WTC11 (cell line): ENCODE measurements around the gene MOB3B. TPM values are rescaled to one million over a fixed set of nuclear protein-coding genes. Genes with fewer than 3 reads are reported as not detected.

Source experiments
- ATAC-seq: fragments of 200-7000 bp; cut with Tn5 transposase; 2 replicates; pipeline ENCODE4 v1.10.0; 2021; ENCODE audit warnings: mild to moderate bottlenecking, moderate library complexity
- CTCF ChIA-PET: fragments of 300-600 bp; sonication (Branson Sonifier 250); formaldehyde crosslinking; loops from one replicate; lab custom pipeline; 2021; ENCODE audit warnings: antibody characterized with exemption; lab: Charles Lee
- POLR2A ChIA-PET: fragments of 350-600 bp; sonication (Branson Sonifier 250); formaldehyde crosslinking; loops from one replicate; lab custom pipeline; 2021; ENCODE audit warnings: antibody characterized with exemption; lab: Charles Lee
- DNase-seq: peaks from one replicate; pipeline ENCODE4 v3.0.0; 2021; ENCODE audit warnings: low spot score
- H3K27ac Mint-ChIP-seq: 2 replicates; pipeline ENCODE4 v1.8.0; 2021; ENCODE audit warnings: mixed read lengths
- H3K27me3 Mint-ChIP-seq: 2 replicates; pipeline ENCODE4 v1.8.0; 2021; ENCODE audit warnings: low read depth, mild to moderate bottlenecking, moderate library complexity, mixed read lengths
- H3K36me3 Mint-ChIP-seq: 2 replicates; pipeline ENCODE4 v1.8.0; 2021; ENCODE audit warnings: mixed read lengths
- H3K4me1 Mint-ChIP-seq: 2 replicates; pipeline ENCODE4 v1.8.0; 2022; ENCODE audit warnings: mixed read lengths
- H3K4me3 Mint-ChIP-seq: 2 replicates; pipeline ENCODE4 v1.8.0; 2021; ENCODE audit warnings: mild to moderate bottlenecking, moderate library complexity, mixed read lengths
- H3K9me3 Mint-ChIP-seq: 2 replicates; pipeline ENCODE4 v1.8.0; 2021; ENCODE audit warnings: mixed read lengths
- CREB1 ChIP-seq: sonication (generic); formaldehyde crosslinking; IDR thresholded peaks from 2 replicates; pipeline ENCODE4 v1.8.0; 2023; ENCODE audit warnings: mild to moderate bottlenecking, missing genetic modification reagents
- CREM ChIP-seq: sonication (generic); formaldehyde crosslinking; IDR thresholded peaks from 2 replicates; pipeline ENCODE4 v1.8.1; 2022; ENCODE audit warnings: mild to moderate bottlenecking, missing genetic modification reagents, moderate library complexity
- ELF4 ChIP-seq: sonication (generic); formaldehyde crosslinking; IDR thresholded peaks from 2 replicates; pipeline ENCODE4 v1.8.1; 2022; ENCODE audit warnings: low read depth, mild to moderate bottlenecking, moderate library complexity, missing genetic modification reagents
- FOXJ3 ChIP-seq: sonication (generic); formaldehyde crosslinking; IDR thresholded peaks from 2 replicates; pipeline ENCODE4 v1.9.0; 2021; ENCODE audit warnings: missing genetic modification reagents, mild to moderate bottlenecking, borderline replicate concordance
- FOXK1 ChIP-seq: sonication (generic); formaldehyde crosslinking; IDR thresholded peaks from 2 replicates; pipeline ENCODE4 v1.8.0; 2022; ENCODE audit warnings: mild to moderate bottlenecking, moderate library complexity, missing genetic modification reagents
- GABPB1 ChIP-seq: sonication (generic); formaldehyde crosslinking; IDR thresholded peaks from 2 replicates; pipeline ENCODE4 v1.8.1; 2023; ENCODE audit warnings: mild to moderate bottlenecking, missing genetic modification reagents
- HMGA2 ChIP-seq: fragments of 250-450 bp; sonication (Bioruptor Pico); IDR thresholded peaks from 2 replicates; pipeline ENCODE4 v1.4.0; 2021; ENCODE audit warnings: mild to moderate bottlenecking, moderate library complexity
- JAZF1 ChIP-seq: fragments of 250-450 bp; sonication (Bioruptor Pico); IDR thresholded peaks from 2 replicates; pipeline ENCODE4 v1.9.0; 2021; ENCODE audit warnings: moderate library complexity, mild to moderate bottlenecking, inconsistent platforms
- NR1H2 ChIP-seq: sonication (generic); formaldehyde crosslinking; IDR thresholded peaks from 2 replicates; pipeline ENCODE4 v1.9.0; 2021; ENCODE audit warnings: mild to moderate bottlenecking, moderate library complexity, missing genetic modification reagents
- TP53 ChIP-seq: sonication (generic); formaldehyde crosslinking; IDR thresholded peaks from 2 replicates; pipeline ENCODE4 v1.8.1; 2023; ENCODE audit warnings: mild to moderate bottlenecking, missing genetic modification reagents
- ZBTB21 ChIP-seq: sonication (generic); formaldehyde crosslinking; IDR thresholded peaks from 2 replicates; pipeline ENCODE4 v1.8.1; 2023; ENCODE audit warnings: mild to moderate bottlenecking, missing genetic modification reagents, borderline replicate concordance
- ZNF232 ChIP-seq: sonication (generic); formaldehyde crosslinking; IDR thresholded peaks from 2 replicates; pipeline ENCODE4 v1.8.0; 2022; ENCODE audit warnings: mild to moderate bottlenecking, missing genetic modification reagents
- ZNF263 ChIP-seq: sonication (generic); formaldehyde crosslinking; IDR thresholded peaks from 2 replicates; pipeline ENCODE4 v1.8.1; 2022; ENCODE audit warnings: low read depth, mild to moderate bottlenecking, moderate library complexity, missing genetic modification reagents
- ZNF423 ChIP-seq: fragments of 250-450 bp; sonication (Bioruptor Pico); IDR thresholded peaks from 2 replicates; pipeline ENCODE4 v2.1.2; 2022; ENCODE audit warnings: mild to moderate bottlenecking, moderate library complexity
- total RNA-seq: library from RNA; stranded (reverse); gene quantifications from 3 replicates; pipeline ENCODE4 v1.2.3, GENCODE V29; 2021
- TF ChIP-seq, protein P1 (sequence below): sonication (generic); formaldehyde crosslinking; IDR thresholded peaks from 2 replicates; pipeline ENCODE4 v1.8.1; 2023; ENCODE audit warnings: mild to moderate bottlenecking, missing genetic modification reagents
- TF ChIP-seq, protein P2 (sequence below): fragments of 250-450 bp; sonication (Bioruptor Pico); IDR thresholded peaks from 2 replicates; pipeline ENCODE4 v2.1.2; 2022; ENCODE audit warnings: mild to moderate bottlenecking, moderate library complexity
- TF ChIP-seq, protein P3 (sequence below): sonication (generic); formaldehyde crosslinking; IDR thresholded peaks from 2 replicates; pipeline ENCODE4 v1.8.1; 2022; ENCODE audit warnings: low read depth, mild to moderate bottlenecking, moderate library complexity, missing genetic modification reagents, borderline replicate concordance
- TF ChIP-seq, protein P4 (sequence below): fragments of 250-450 bp; sonication (Bioruptor Pico); conservative IDR thresholded peaks from 2 replicates; pipeline ENCODE4 v1.9.0; 2021; ENCODE audit warnings: mild to moderate bottlenecking
- TF ChIP-seq, protein P5 (sequence below): sonication (generic); formaldehyde crosslinking; IDR thresholded peaks from 2 replicates; pipeline ENCODE4 v1.8.0; 2022; ENCODE audit warnings: missing genetic modification reagents
- TF ChIP-seq, protein P6 (sequence below): sonication (generic); formaldehyde crosslinking; IDR thresholded peaks from 2 replicates; pipeline ENCODE4 v1.8.0; 2022; ENCODE audit warnings: mild to moderate bottlenecking, missing genetic modification reagents
- TF ChIP-seq, protein P7 (sequence below): fragments of 250-450 bp; sonication (Bioruptor Pico); IDR thresholded peaks from 2 replicates; pipeline ENCODE4 v1.9.0; 2021; ENCODE audit warnings: moderate library complexity, mild to moderate bottlenecking, inconsistent platforms, borderline replicate concordance

MOB3B gene
- total RNA-seq, 1 experiment from 2014 or later, result 25.1 TPM

DNA sequence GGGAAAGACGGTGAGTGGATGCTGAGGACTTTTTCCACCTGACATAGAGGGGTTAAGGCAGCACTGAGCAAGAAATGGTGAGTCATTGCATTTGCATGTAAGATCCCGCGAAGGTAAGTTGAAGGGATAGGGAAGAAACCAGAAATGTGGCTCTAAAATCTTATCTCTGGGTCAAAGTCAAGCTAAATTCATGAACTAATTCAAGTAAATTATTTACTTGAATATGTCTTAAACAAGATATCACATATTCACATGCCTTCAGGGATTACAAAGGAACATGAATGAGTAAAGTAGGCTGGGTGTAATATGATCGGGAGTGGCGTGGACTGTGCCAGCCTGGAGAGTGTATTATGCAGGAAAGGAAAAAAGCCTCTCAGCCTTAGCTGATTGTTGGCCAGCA is 158.2 kb downstream of the MOB3B start (continued):
- TF ChIP-seq, protein P1, sequence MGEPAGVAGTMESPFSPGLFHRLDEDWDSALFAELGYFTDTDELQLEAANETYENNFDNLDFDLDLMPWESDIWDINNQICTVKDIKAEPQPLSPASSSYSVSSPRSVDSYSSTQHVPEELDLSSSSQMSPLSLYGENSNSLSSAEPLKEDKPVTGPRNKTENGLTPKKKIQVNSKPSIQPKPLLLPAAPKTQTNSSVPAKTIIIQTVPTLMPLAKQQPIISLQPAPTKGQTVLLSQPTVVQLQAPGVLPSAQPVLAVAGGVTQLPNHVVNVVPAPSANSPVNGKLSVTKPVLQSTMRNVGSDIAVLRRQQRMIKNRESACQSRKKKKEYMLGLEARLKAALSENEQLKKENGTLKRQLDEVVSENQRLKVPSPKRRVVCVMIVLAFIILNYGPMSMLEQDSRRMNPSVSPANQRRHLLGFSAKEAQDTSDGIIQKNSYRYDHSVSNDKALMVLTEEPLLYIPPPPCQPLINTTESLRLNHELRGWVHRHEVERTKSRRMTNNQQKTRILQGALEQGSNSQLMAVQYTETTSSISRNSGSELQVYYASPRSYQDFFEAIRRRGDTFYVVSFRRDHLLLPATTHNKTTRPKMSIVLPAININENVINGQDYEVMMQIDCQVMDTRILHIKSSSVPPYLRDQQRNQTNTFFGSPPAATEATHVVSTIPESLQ (CRISPR knock-in tag), result no peak
- no peak for TF ChIP-seq FOXK1 (CRISPR knock-in tag)
- TF ChIP-seq ZNF232, result no peak
- TF ChIP-seq, protein P2, sequence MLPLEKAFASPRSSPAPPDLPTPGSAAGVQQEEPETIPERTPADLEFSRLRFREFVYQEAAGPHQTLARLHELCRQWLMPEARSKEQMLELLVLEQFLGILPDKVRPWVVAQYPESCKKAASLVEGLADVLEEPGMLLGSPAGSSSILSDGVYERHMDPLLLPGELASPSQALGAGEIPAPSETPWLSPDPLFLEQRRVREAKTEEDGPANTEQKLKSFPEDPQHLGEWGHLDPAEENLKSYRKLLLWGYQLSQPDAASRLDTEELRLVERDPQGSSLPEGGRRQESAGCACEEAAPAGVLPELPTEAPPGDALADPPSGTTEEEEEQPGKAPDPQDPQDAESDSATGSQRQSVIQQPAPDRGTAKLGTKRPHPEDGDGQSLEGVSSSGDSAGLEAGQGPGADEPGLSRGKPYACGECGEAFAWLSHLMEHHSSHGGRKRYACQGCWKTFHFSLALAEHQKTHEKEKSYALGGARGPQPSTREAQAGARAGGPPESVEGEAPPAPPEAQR (CRISPR knock-in tag), result no peak
- TF ChIP-seq GABPB1 (CRISPR knock-in tag), result no peak
- no peak for TF ChIP-seq CREB1 (CRISPR knock-in tag)
- TF ChIP-seq ZBTB21 (CRISPR knock-in tag), result no peak
- TF ChIP-seq FOXJ3 (CRISPR knock-in tag), result no peak
- TF ChIP-seq, protein P3, sequence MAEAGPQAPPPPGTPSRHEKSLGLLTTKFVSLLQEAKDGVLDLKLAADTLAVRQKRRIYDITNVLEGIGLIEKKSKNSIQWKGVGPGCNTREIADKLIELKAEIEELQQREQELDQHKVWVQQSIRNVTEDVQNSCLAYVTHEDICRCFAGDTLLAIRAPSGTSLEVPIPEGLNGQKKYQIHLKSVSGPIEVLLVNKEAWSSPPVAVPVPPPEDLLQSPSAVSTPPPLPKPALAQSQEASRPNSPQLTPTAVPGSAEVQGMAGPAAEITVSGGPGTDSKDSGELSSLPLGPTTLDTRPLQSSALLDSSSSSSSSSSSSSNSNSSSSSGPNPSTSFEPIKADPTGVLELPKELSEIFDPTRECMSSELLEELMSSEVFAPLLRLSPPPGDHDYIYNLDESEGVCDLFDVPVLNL (CRISPR knock-in tag), result no peak
- no peak for TF ChIP-seq NR1H2 (CRISPR knock-in tag)

DNA sequence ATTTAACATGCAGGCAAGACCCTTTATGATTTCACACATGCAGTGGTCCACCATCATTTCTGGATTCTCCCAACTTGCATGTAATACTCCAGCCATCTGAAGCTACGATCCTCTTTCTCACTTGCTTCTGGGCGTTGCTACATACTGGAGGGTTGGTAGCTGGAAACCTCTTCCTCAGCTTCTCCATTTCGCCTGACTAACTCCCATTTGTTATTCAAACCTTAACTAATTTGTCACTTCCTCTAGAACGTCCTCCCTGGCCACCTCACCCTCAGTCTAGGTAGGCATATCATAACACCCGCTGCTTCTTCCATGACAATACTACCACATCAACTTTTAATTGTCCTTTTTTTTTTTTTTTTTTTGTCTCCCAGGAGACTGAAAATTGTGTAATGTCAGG is 160.0 kb downstream of the MOB3B start:
- ATAC-seq (peak; percentile 87), DNase-seq (no peak)
- H3K27ac Mint-ChIP-seq, result peak overlapping the region; percentile 94
- peaks cover 83% of the 10 kb centered on the region for H3K4me1 Mint-ChIP-seq
- ChIA-PET POLR2A (interaction anchor here (0.6 to 0.7 kb wide), 2 partner anchors 39 to 574 kb away, joined by 3 to 4 read pairs; no protein-coding TSS in a partner anchor), CTCF (interaction anchor here (0.9 to 1.8 kb wide), 4 partner anchors 10 to 160 kb away, joined by 4 to 5 read pairs (median 4); partner anchors contain the start of gene MOB3B)
- H3K9me3 Mint-ChIP-seq, result peaks cover 6% of the 10 kb centered on the region; the same call in 1 of the 2 replicates
- H3K36me3 Mint-ChIP-seq, result 0 out of 2 replicates have a peak, but pooled peaks cover 2% of the 10 kb centered on the region
- H3K4me3 Mint-ChIP-seq, result peak overlapping the region; percentile 2
- H3K27me3 Mint-ChIP-seq, result no peaks in the 10 kb centered on the region
- TF ChIP-seq HMGA2 (CRISPR knock-in tag) (no peak), JAZF1 (CRISPR knock-in tag) (no peak), CREM (CRISPR knock-in tag) (no peak), ELF4 (CRISPR knock-in tag) (no peak), ZNF263 (CRISPR knock-in tag) (no peak), TP53 (no peak), ZNF232 (peak; percentile 37; the same call in 1 of the 2 replicates), ZNF423 (no peak)
- TF ChIP-seq, protein P4, sequence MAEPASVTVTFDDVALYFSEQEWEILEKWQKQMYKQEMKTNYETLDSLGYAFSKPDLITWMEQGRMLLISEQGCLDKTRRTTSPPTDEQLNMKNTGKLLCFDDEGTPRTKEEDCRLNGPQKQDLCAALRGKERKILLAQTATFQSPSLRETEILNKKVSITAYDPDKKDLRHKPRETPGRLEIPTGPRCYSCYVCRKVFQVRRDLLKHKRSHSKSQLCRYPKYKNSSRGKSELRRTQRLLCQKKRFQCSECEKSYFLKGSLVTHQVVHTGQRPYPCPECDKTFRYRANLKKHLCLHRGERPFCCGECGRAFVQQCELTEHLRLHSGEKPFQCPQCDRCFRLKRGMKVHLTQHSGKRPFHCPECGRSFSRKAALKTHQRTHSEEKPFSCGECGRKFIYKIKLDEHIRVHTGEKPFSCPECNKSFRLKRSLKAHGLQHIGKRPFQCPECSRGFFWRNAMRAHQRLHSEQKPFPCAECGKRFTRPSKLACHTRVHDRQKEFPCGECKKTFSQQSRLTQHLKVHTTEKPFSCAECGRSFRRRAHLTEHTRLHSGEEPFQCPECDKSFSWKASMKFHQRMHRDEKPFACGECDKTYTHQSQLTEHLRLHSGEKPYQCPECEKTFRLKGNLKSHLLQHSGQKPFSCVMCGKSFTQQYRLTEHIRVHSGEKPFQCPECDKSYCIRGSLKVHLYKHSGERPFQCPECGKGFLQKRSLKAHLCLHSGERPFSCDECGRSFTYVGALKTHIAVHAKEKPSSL, result no peak
- TF ChIP-seq, protein P5, sequence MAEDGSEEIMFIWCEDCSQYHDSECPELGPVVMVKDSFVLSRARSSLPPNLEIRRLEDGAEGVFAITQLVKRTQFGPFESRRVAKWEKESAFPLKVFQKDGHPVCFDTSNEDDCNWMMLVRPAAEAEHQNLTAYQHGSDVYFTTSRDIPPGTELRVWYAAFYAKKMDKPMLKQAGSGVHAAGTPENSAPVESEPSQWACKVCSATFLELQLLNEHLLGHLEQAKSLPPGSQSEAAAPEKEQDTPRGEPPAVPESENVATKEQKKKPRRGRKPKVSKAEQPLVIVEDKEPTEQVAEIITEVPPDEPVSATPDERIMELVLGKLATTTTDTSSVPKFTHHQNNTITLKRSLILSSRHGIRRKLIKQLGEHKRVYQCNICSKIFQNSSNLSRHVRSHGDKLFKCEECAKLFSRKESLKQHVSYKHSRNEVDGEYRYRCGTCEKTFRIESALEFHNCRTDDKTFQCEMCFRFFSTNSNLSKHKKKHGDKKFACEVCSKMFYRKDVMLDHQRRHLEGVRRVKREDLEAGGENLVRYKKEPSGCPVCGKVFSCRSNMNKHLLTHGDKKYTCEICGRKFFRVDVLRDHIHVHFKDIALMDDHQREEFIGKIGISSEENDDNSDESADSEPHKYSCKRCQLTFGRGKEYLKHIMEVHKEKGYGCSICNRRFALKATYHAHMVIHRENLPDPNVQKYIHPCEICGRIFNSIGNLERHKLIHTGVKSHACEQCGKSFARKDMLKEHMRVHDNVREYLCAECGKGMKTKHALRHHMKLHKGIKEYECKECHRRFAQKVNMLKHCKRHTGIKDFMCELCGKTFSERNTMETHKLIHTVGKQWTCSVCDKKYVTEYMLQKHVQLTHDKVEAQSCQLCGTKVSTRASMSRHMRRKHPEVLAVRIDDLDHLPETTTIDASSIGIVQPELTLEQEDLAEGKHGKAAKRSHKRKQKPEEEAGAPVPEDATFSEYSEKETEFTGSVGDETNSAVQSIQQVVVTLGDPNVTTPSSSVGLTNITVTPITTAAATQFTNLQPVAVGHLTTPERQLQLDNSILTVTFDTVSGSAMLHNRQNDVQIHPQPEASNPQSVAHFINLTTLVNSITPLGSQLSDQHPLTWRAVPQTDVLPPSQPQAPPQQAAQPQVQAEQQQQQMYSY (CRISPR knock-in tag), result no peak
- TF ChIP-seq, protein P2 (CRISPR knock-in tag), result no peak
- TF ChIP-seq, protein P6, sequence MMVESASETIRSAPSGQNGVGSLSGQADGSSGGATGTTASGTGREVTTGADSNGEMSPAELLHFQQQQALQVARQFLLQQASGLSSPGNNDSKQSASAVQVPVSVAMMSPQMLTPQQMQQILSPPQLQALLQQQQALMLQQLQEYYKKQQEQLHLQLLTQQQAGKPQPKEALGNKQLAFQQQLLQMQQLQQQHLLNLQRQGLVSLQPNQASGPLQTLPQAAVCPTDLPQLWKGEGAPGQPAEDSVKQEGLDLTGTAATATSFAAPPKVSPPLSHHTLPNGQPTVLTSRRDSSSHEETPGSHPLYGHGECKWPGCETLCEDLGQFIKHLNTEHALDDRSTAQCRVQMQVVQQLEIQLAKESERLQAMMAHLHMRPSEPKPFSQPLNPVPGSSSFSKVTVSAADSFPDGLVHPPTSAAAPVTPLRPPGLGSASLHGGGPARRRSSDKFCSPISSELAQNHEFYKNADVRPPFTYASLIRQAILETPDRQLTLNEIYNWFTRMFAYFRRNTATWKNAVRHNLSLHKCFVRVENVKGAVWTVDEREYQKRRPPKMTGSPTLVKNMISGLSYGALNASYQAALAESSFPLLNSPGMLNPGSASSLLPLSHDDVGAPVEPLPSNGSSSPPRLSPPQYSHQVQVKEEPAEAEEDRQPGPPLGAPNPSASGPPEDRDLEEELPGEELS, result no peak; the same call in 1 of the 2 replicates
- TF ChIP-seq, protein P7, sequence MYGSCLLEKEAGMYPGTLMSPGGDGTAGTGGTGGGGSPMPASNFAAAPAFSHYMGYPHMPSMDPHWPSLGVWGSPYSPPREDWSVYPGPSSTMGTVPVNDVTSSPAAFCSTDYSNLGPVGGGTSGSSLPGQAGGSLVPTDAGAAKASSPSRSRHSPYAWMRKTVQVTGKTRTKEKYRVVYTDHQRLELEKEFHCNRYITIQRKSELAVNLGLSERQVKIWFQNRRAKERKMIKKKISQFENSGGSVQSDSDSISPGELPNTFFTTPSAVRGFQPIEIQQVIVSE (CRISPR knock-in tag), result no peak
